ENCODE measurements around the gene CLOCK. TPM values are rescaled to one million over a fixed set of nuclear protein-coding genes. Genes with fewer than 3 reads are reported as not detected.

CLOCK gene
- total RNA-seq, 4 donors from 2014 or later, result 15.9 to 20.7 (median 19.0) TPM

DNA sequence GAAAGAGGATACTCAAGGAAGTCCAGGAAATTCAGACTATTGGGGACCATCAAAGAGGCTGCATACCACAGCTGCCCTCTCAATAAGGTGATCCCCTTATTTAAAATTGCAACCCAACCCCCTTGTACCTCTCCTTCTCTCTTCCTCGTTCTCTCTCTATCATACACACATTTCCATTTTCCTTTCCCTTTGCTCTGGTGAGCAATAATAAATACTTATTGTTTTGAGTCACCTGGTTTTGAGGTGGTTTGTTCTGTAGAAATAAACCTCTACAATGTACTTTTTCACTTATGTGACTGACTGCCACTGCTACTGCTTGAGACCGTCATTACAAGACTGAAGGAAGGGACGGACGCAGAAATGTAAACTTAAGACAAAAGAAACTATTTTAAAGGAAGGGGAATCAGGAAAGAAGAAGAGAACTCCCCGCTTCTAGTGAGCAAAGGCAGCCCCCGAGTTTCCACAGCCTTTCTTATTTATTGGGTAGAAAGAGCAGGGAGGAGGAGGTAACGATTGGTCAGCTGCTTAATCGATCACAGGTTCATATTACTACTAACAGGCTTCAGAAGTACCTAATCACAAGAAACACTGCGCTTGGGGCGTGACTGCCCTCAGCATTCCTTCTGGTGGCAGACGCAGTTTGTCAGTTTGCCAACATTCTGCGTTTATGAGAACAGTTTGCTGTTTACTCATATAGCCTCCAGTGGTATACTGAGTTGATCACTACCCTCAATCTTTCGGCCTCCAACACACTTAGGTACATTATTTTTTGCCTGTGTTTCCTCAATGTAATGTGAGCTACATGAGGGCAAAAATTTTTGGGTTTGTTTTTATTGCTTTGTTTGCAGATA, 167.9 kb downstream of the CLOCK start:
- H3K27ac ChIP-seq, result no peak overlapping the region
- no peaks in the 10 kb centered on the region for H3K27me3 ChIP-seq
- H3K4me3 ChIP-seq, result no peak overlapping the region
- 48% methylated on average over 13 of the region's 13 CpGs for WGBS
- TF ChIP-seq EP300 (IDR thresholded peaks at IDR 0.05) (no peak), POLR2AphosphoS5 (IDR thresholded peaks at IDR 0.05) (no peak), POLR2A (IDR thresholded peaks at IDR 0.05) (no peak)
- TF ChIP-seq, protein P1, sequence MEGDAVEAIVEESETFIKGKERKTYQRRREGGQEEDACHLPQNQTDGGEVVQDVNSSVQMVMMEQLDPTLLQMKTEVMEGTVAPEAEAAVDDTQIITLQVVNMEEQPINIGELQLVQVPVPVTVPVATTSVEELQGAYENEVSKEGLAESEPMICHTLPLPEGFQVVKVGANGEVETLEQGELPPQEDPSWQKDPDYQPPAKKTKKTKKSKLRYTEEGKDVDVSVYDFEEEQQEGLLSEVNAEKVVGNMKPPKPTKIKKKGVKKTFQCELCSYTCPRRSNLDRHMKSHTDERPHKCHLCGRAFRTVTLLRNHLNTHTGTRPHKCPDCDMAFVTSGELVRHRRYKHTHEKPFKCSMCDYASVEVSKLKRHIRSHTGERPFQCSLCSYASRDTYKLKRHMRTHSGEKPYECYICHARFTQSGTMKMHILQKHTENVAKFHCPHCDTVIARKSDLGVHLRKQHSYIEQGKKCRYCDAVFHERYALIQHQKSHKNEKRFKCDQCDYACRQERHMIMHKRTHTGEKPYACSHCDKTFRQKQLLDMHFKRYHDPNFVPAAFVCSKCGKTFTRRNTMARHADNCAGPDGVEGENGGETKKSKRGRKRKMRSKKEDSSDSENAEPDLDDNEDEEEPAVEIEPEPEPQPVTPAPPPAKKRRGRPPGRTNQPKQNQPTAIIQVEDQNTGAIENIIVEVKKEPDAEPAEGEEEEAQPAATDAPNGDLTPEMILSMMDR (IDR thresholded peaks at IDR 0.05), result no peak
- no peaks in the 10 kb centered on the region for H3K9me3 ChIP-seq
- DNase-seq (ENCODE audit: low spot score in 2 of 2), result no peak
- H3K36me3 ChIP-seq, result no peaks in the 10 kb centered on the region
- peaks cover 4% of the 10 kb centered on the region for H3K4me1 ChIP-seq

Other genes with a start within 250 kb of the CLOCK start
- gene SRD5A3, start 200.7 kb downstream of the CLOCK start, total RNA-seq, result 10 to 100 TPM in 3 of 4 donors, 1 to 10 TPM in 1; 9.3 to 24.8 (median 17.1) TPM
- gene TMEM165, start 151.0 kb downstream of the CLOCK start, total RNA-seq, result 100 to 1,000 TPM in 2 of 4 donors, 10 to 100 TPM in 2; 82.5 to 129 (median 98.3) TPM
- gene PDCL2, start 45.3 kb upstream of the CLOCK start, total RNA-seq, result not detected
- 10 to 100 TPM; 16.3 to 54.7 (median 36.7) TPM for gene NMU, start 89.4 kb upstream of the CLOCK start, total RNA-seq